ENCODE results near the gene ZNF496. TPM values are rescaled to one million over a fixed set of nuclear protein-coding genes. Genes with fewer than 3 reads are reported as not detected.

The ZNF496 gene
- total RNA-seq, 4 donors from 2014 or later = 24.1 to 51.7 (median 41.0) TPM

GRCh38 chr1:247295746-247296145 is 35.9 kb downstream of the ZNF496 start:
- intact Hi-C loops (cut with DNase I; ENCODE audit: low total_unique reads) = no loop called here
- Histone ChIP-seq H3K27ac (no peak overlapping the region), H3K27me3 (no peaks in the 10 kb centered on the region), H3K4me1 (no peaks in the 10 kb centered on the region), H3K4me3 (no peak overlapping the region), H3K9me3 (no peaks in the 10 kb centered on the region), H3K36me3 (no peaks in the 10 kb centered on the region)
- DNase-seq = no peak
- TF ChIP-seq POLR2A (IDR thresholded peaks at IDR 0.05) (no peak), CTCF (IDR thresholded peaks at IDR 0.05) (no peak)

GRCh38 chr1:247295274-247295684 is 36.4 kb downstream of the ZNF496 start:
- TF ChIP-seq CTCF (IDR thresholded peaks at IDR 0.05) = no peak
- no peak for TF ChIP-seq POLR2A (IDR thresholded peaks at IDR 0.05)
- no peak overlapping the region for H3K4me3 ChIP-seq
- H3K27ac ChIP-seq = no peak overlapping the region
- H3K36me3 ChIP-seq = no peaks in the 10 kb centered on the region
- H3K27me3 ChIP-seq = no peaks in the 10 kb centered on the region
- DNase-seq = no peak
- intact Hi-C loops (cut with DNase I; ENCODE audit: low total_unique reads) = no loop called here
- H3K9me3 ChIP-seq = no peaks in the 10 kb centered on the region
- no peaks in the 10 kb centered on the region for H3K4me1 ChIP-seq

- Histone ChIP-seq H3K4me1 (no peaks in the 10 kb centered on the region), H3K4me3 (no peak overlapping the region), H3K27ac (no peak overlapping the region), H3K27me3 (no peaks in the 10 kb centered on the region), H3K9me3 (no peaks in the 10 kb centered on the region), H3K36me3 (no peaks in the 10 kb centered on the region)
- DNase-seq = no peak
- TF ChIP-seq CTCF (IDR thresholded peaks at IDR 0.05) (no peak), POLR2A (IDR thresholded peaks at IDR 0.05) (no peak)
- intact Hi-C loops (cut with DNase I; ENCODE audit: low total_unique reads) = no loop called here
Observed at GRCh38 chr1:247294282-247294681, 37.4 kb downstream of the ZNF496 start.

GRCh38 chr1:247293047-247293446 is 38.6 kb downstream of the ZNF496 start:
- intact Hi-C loops (cut with DNase I; ENCODE audit: low total_unique reads) = no loop called here
- Histone ChIP-seq H3K27ac (no peak overlapping the region), H3K9me3 (no peaks in the 10 kb centered on the region), H3K27me3 (no peaks in the 10 kb centered on the region), H3K4me3 (no peak overlapping the region), H3K36me3 (no peaks in the 10 kb centered on the region), H3K4me1 (no peaks in the 10 kb centered on the region)
- no peak for TF ChIP-seq CTCF (IDR thresholded peaks at IDR 0.05)
- TF ChIP-seq POLR2A (IDR thresholded peaks at IDR 0.05) = no peak
- no peak for DNase-seq

GRCh38 chr1:247291833-247292561 is 39.7 kb downstream of the ZNF496 start:
- H3K4me1 ChIP-seq = no peaks in the 10 kb centered on the region
- H3K36me3 ChIP-seq = no peaks in the 10 kb centered on the region
- DNase-seq = no peak
- H3K27ac ChIP-seq = no peak overlapping the region
- no peaks in the 10 kb centered on the region for H3K27me3 ChIP-seq
- no peaks in the 10 kb centered on the region for H3K9me3 ChIP-seq
- intact Hi-C loops (cut with DNase I; ENCODE audit: low total_unique reads) = no loop called here
- TF ChIP-seq POLR2A (IDR thresholded peaks at IDR 0.05) (no peak), CTCF (IDR thresholded peaks at IDR 0.05) (no peak)
- H3K4me3 ChIP-seq = no peak overlapping the region
